AG08396 (cell line): ENCODE results near the gene PNP.

ENCODE experiments used
- DNase-seq: peaks from one replicate; pipeline ENCODE4 v3.0.0; 2012; ENCODE audit warnings: low spot score, mixed read lengths

The PNP gene

DNA sequence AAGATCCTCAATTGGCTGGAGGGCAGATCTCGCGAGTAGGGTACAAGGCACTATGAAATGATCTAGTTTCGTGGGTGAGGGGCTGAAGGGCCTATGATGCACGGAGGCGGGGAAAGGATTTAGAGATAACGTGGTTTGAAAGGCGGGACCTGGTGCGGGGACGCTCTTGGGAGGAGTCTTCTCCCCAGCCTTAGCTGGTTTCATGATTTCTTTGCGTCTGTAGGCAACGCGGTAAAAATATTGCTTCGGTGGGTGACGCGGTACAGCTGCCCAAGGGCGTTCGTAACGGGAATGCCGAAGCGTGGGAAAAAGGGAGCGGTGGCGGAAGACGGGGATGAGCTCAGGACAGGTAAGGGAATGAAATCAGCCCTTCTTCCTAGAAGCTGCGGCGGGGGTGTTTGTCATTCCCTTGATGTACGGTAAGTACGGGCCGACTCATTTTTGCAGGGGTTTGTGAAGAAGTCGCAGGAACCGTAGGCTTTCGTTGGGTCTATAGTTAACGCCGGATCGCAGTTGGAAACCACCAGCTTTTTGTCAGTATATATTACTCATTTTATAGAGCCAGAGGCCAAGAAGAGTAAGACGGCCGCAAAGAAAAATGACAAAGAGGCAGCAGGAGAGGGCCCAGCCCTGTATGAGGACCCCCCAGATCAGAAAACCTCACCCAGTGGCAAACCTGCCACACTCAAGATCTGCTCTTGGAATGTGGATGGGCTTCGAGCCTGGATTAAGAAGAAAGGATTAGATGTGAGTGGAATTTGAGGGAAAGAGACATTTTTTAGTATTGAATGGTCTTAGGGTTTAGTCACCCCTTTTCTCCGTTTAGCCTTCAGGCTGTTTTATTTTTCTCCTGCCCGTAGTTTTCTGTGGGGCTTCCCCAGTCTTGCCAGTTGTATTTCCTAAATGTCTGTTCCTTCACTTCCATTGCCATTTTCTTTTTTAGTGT is 13.6 kb upstream of the PNP start:
- peak; percentile 78 for DNase-seq

DNA sequence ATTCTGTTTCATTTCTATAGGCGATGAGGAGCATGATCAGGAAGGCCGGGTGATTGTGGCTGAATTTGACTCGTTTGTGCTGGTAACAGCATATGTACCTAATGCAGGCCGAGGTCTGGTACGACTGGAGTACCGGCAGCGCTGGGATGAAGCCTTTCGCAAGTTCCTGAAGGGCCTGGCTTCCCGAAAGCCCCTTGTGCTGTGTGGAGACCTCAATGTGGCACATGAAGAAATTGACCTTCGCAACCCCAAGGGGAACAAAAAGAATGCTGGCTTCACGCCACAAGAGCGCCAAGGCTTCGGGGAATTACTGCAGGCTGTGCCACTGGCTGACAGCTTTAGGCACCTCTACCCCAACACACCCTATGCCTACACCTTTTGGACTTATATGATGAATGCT is 12.2 kb upstream of the PNP start:
- no peak for DNase-seq

DNA sequence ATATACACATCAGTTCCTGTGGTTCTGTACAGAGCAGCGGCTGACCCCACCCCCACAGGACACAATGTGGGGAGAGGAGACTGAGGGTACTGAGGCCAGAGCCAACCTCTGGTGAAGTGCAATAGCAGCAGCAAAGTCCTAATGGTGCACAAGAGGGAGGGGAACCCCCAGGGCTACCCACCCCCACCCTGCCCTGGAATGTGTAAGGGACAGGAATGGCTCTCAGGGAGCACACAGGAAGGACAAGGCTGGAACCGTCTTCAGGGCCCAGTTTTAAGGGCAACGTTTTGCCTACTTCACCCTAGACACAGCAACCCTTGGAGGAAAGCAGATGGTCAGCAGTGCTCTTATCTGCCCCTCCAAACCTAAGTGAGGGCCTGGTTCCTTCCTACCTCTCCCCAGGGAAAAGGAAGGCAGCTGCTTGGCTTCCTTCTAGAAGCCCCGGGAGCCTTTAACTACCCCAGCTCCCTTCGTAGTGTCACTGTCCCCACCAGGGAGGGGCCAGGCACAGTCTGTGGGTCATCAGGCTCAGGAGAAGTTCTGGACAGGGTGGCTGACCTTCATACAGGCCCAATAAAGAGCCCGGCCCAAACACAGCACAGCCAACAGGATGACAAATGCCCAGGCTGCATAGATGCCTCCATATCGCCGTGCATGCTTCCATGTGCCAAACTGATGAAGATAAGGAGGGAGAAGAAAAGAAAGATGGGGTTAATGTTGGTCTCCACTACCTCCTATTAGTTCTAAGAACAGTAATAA is 11.0 kb upstream of the PNP start:
- no peak for DNase-seq

DNA sequence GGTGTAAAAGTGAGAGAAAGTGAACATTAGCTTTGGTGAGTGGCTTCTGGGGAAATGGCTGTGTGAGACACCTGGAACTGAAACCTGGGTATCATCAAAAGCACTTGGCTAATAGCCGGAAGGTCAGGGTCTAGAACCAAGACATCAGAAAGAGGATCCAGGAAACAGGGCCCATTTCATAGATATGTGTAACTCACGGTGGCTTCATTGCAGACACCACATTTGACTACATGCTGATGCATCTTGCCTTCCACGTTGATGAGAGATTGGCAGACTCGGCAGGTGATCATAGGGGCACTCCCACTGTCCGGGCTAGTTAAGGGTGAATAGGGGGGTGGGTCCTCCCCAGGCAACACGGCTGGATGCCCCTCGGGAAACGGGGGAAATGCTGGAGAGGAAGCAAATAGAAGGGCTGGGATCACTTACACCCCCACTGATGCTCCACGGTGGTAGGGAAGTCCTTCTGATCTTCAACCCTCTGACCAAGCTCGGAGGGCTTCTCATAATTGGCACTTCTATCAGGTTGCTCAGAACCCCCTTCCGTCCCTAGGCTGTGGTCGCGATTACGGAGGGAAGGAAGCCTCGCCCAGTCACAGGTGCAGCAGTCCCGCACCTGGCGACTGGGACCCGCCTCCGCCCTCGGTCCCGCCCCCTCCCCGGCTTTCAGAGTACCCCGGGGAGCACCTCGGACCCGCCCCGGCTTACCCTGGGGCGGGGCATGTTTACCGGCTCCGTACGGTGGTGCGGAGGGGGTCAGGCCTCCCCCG is 8.6 kb upstream of the PNP start:
- no peak for DNase-seq

DNA sequence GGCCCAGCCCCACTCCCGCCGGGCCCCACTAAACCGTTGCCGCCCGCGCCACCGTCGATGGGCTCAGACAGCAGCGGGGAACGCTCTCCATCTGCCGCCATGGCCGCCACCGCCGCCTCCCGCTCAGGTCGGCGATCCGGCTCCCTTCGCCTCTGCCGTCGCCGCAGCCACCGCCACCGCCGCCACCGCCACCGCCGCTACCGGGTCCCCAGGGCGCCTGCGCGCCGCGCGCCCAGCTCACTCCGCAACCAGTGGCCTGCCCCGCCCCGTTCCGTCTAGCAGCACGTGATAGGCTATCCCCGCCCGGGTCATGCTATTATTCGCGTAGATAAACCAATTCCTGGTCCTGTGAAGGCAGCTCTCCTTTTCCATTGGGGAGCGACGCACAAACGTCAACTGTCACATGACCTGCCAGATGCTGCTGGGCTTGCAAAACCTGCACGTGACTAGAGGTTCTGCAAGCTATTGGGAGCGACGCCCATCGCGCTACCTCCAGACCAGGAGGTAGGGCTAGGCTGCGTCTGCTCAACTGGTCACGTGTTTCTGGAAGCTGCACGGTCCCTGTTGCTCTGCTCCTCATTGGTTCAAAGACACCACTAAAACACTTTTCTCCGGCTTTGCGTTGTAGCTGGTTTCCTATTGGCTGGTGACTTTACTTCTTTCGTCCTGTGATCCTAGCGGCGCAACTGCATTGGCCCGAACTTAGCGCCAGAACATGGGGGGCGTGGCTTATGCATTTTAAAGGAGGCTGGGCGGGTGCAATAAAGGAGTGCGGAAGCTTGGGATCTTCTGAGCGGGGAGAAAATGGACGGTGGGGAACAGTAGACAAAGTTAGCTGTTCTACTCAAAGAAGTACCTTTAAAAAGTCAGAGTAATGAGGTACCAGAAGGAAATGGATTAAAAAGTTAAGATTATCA is 7.7 kb upstream of the PNP start, which contains the start of gene PIP4P1:
PIP4P1 (minus strand) TSS at position 210 of the 917 bp plus-strand sequence; CDS start at position 101, 109 bp downstream.
- DNase-seq, result peak; percentile 96

DNA sequence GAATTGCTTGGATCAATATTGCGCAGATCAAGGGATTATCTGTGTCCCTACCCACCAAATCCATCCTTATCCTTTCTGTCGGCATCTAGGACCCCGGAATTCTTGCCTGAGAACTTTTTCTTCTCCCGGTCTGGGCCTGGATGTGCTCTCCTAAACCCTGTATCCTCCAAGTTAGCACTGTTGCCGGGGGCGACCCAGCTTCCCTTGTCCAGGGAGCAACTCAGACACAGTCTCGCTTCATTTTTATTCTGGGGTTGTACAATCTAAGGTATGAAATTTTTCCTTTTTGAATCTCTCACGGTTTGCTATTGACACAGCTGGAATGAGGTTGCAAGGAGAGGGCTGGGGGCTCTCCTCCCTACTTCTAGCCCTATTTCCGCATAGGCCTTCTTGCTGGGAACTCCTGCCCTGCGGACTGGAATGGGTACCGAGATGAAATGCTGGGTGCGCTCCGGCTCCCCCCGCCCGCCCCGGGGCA is 403 bp upstream of the PNP start:
- peak; percentile 22 for DNase-seq

DNA sequence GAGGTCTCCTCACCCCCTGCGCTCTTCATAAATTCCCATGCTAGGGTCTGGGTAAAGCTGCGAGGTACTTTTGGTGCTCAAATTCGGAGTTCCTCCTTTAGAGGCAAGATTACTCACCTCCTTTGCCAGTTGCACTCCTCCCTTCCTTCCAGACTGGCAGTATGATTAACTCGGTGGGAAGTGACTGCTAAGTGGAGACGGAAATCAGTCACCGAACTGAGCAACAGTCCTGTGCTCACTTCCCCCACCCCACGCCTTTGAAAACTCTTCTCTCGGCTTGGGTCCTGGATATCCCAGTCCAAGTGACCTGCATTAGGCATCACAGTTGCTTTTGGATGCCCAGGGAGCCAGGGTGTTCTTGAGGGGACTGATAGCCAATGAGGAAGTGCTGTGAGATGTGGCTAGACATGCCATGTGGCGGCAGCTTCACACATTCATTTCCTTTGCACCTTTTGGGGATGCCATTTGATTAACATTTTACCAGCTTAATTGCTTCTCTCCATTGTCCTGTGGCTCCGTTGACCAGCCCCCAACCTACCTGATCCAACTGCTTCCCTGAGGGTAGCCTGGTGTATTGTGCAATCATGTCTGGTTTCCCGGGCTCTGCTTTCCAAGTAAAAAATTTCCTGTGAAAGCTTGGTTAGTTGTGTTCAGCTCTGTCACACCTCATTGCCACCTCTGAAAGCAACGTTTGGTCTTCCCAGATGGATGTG is 840 bp downstream of the PNP start:
- peak; percentile 64 for DNase-seq

DNA sequence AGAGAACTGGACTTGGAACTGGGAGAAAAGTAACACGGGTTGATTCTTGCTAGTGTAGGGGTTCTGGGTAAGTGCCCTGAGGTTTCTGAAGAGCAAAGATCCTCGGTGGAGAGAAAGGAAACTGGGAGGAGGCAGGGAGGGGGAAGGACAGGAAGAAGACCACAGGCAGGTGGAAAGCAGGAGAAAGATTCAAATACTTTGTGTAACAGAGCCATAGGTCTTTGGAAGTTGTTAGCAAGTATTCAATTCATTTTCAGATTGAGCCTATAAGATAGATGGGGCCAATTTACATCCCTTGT is 1.3 kb downstream of the PNP start:
- DNase-seq, result no peak

DNA sequence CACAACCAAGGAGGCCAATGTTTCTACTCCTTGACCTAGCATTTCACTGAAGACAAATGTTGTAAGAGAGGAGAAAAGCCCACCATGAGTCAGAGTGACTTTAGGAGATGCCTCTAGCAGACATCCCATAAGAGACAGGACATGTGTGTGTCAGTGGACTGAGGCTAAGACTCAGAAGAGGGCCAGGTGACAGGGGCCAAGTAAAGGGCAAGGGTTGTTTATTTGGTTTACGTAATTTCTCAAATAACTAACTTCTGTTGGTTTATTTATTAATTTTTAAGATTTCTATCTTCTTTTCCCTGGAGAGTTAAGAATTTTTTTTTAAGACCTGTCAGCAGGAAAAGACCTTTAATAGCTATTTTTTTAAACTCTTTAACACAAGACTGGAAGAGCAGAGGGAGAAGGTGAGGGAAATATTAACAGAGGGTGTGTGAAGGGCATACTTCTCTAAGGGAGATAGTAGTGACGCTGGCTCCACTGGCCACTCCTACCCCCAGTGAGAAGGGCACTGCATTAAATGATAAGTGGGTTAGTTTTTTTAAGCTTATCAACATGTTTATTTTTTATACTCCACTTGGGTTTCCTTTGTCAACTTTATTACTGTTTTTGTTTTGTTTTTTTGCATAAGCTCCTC is 3.4 kb downstream of the PNP start:
- DNase-seq, result no peak

DNA sequence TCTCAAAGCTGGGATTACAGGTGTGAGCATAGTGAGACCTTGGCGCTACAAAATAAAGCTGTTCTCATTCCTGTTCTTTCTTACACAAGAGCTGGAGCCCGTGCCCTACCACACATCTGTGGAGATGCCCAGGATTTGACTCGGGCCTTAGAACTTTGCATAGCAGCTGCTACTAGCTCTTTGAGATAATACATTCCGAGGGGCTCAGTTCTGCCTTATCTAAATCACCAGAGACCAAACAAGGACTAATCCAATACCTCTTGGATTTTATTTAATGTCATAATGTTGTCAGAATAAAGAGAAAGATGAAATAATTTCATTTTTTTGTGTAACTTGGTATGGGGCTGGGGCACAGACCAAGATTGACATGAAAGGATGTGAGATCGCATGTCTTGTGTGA is 7.6 kb downstream of the PNP start:
- DNase-seq, result no peak

DNA sequence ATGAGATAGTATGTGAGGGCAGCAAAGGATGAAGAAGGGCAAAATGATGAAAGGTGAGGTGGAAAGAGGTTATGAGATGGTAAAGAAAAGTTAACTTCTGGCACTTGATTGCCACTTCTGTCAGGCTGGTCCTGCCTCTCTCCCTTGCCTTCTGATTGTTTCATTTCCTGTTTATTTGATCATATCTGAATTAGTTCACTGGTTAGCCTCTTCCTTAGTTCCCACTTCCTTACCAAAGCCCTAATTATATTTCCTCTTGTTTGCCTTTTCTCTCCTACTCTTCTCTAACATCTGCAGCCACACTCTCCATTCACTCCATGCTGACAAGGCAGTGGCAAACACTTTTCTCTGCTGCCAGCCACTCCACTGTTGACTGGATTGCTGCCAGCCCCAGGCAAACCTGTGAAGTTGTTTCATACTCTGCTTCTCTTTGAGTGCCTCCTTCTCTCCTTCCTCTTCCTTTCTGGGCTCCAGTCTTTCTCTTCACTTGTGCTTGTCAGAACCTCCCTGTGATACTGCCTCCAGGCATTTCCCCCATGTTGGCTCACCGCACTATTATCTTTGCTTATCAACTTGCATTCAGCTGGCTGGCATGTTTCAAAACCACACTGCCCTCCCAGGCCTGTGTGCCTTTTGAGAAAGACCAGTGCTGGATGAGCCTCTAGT is 8.1 kb downstream of the PNP start:
- DNase-seq, result no peak

DNA sequence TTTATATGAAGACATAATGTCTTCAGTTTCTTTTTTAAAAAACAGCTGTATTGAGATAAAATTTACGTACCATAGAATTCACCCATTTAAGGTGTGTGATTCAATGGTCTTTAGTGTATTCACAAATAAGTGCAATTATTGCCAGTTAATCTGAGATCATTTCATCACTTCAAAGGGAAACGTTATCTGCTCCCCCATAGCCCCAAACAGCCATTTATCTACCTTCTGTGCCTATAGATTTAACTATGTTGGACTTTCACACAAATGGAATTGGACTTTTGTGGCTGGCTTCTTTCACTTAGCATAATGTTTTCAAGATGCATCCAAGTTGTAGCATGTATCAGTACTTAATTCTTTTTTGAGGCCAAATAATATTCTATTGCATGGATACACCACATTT is 9.7 kb downstream of the PNP start:
- no peak for DNase-seq

DNA sequence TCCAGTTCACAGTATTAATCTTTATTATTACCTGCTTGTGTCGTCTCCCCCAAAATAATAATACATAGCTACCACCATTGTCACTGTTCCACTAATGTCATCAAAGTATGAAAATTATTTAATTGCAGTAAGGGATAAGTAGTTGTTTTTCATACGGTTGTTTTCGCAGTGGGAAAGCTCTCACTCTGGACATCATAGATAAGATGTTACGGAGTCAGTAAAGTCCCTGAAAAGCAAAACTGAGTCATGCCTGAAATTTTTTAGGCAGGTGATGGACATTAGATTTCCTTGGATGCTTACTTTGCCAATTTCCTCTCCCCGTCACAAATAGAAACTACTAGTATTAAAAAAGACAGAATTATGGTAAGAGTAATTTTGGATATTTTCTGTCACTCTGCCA is 13.2 kb downstream of the PNP start:
- no peak for DNase-seq

DNA sequence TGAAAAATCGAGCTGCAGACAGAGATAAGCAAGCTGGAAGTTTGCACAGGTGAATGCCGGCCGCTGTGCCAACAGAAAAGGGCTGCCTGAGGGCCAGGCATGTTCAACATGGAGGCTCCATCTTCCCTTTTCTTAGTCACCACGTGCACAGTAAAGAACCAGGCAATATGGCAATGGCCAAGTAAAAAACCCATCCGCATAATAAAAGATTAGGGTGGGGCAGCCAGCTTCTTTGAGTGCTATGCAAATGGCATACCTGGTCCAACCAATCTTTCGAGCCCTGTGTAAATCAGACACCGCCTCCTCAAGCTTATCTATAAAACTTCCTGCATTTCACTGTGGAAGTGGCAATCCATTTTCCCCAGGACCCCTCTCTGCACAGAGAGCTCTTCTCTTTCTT is 16.7 kb downstream of the PNP start:
- DNase-seq, result no peak

DNA sequence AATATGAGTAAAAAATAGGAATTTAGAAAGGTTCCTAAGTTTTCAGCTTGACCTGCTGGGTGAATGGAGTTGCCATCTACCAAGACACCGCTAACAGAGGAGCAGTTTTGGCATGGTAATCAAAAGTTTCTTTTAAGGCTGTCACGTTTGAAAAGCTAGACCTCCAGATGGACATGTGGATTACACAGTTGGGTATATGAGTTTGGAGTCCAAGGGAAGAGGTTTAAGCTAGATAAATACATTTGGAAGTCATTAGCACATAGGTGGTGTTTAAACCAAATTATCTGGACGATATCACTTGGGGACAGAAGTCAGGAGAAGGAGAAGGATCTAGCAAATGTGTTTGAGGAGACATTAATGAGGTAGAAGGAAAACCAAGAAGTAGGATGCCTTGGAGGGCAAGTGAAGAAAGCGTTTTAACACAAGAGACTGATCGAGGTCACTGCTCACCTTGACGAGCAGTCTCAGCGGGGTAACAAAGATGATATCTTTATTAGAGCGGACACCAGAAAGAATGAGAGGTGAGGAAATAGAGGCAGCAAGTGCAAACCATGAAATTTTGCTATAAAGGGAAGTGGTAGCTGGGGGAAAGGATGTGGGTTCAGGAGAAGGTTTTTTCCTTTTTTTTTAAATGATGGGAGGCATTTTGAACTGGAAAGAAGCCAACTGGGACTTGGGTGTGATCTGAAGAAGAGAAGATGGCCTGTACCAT is 17.6 kb downstream of the PNP start:
- no peak for DNase-seq

DNA sequence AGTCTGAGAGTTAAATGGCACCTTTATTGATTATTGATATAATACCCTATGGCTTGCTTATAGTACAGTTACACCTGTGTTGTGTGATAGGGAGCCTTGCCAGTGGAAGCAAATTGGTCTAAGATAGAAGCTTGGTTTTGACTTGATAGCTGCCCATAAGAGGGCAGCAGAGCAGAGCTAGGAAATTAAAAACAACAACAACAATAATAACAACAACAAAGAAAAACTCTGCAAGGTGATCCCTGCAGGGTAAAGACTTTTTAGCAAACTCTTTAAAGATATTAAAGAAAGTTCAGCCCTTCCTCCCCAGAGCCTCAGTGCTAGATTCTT is 18.2 kb downstream of the PNP start:
- no peak for DNase-seq

DNA sequence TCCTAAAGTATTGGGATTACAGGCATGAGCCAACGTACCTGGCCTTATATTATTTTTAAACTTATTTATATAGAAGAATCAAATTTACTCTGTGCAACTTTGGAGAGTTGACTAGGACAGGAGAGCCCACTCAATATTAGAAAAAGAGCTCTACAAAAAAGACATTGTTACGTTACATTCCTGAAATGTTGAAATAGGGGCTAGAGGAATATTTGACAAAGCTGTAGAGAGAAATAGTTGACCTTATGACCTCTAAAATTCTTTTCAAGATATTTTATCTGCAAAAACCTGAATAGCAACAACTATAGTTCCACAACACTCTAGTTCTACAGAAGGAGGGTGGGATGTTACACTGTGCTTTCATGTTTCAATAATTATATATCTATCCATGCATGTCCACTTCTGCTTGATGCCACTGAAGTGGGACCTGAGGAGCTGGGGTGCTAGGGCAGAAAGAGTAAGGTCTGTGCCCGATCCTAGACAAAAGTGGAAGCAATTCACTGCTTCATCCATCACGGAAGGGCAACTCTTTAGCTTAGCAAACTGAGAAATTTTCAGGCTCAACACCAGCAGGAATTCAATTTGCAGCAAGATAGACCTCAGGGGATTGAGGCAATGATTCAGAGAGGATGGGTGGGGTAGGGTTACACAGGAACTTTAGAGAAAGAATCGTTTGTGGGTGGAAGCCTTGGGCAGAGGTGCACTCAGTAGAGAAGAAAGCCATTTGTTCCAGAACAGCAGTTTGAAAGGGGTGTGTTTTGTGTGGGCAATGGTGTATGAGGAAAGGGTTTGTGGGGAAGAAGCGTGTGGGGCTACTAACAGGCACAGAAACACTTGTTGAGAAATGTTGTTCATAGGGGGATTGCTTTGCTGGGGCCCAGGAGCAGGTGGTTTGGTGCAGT is 20.1 kb downstream of the PNP start:
- no peak for DNase-seq

DNA sequence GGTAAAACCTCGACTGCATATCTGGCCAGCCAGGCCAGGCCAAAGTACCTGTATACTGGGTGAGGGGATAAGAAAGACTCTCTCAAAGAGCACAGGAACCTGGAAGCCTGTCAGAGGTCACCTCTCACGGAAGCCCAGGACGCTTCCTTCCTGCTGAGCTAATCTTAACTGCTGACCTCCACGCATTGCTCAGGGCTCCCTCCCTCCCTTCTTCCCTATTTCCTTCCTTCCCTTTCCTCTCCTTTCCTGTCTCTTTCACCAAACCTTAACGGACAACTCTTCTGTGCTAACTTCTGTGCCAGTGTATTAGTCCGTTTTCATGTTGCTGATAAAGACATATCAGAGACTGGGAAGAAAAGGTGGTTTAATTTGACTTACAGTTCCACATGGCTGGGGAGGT is 21.4 kb downstream of the PNP start:
- DNase-seq, result no peak
